Measurements from ENCODE around the gene FAHD1.
A peak's percentile ranks its signal among the peaks of the same experiment; 100 is the strongest.
"Not testable (repeated sequence)": the region's sequence is repeated elsewhere in the genome, so short reads cannot be mapped to it uniquely, and the experiment has no call there.

The FAHD1 gene

DNA sequence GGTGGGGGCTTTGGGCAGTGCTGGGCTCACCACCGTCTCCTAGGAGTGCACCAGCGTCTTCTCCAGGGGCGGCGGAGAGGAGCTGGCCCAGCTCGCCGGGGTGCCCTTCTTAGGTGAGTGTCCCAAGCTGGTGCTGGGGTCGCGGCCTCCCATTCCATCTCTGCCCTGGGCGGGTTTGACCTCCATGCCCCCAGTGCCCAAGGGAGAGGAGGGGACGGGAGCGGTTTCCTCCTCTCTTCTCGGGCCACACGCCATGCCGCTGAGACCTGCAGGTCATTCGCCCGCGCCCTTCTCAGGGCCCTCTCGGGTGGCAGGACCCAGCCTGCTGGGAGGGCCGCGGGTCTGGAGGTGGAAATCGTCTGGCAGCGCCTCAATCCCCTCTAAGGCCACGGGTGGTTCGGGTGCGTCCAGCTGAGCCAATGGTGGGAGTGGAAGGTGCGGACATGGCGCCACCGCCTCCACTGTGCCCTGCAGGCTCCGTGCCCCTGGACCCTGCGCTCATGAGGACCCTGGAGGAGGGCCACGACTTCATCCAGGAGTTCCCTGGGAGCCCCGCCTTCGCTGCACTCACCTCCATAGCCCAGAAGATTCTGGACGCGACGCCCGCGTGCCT is 38.8 kb upstream of the FAHD1 start:
- no peak for DNase-seq (ENCODE audit: low read depth, low spot score)
- no peak overlapping the region for H3K4me3 ChIP-seq (ENCODE audit: low read length)

DNA sequence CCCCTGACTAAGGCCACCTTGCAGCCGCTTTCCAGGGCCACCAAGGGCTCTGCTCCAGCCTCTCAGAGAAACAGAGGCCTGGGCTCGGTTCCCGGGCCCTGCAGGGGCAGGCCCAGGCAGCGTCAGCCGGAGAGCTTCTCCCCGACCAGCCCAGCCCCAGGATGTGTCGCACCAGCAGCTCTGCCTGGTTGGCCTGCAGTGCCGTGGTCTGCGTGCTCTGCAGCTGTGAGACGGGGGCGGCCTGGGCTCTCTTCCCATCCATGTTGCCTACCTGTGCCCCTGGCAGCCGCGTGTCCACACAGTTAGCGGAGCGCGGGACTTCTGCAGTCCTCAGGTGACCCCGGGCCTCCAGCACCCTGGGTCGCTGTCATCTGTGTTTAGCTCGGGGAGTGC is 38.3 kb upstream of the FAHD1 start:
- DNase-seq (ENCODE audit: low read depth, low spot score) = no peak
- no peak overlapping the region for H3K4me3 ChIP-seq (ENCODE audit: low read length)

DNA sequence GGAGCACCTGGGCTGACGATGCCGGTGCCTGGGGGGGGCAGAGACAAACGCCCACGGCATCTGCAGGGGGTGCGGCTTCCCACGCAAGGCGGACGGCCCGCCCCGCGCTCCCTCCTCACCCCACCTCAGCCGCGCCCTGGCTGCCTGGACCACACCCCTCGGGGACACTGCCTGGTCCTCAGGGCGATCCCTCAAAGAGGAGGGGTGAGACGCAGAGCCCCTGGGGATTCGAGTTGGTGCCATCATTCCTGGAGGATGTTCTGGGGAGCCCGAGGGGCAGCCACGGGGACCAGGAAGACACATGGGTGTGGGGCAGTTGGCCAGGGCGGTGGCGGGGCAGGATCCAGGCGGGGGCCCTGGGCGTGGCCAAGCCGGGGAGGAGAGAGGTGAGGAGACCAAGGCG is 37.4 kb upstream of the FAHD1 start:
- H3K4me3 ChIP-seq (ENCODE audit: low read length) = no peak overlapping the region
- no peak for DNase-seq (ENCODE audit: low read depth, low spot score)

DNA sequence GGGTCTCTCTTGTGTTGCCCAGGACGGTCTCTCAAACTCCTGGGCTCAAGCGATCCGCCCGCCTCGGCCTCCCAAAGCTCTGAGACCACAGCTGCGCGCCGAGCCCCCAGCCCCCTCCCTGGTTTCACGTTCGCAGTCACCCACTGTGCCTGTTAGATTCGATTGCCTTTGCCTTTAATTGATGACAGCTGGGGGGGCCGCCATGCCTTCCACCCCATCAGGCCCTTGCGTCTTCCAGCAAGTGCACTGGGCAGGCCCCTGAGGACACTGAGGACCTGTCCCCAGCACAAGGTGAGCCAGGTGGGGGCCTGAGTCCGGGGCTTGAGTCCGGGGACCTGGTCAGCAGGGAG is 36.8 kb upstream of the FAHD1 start:
- H3K4me3 ChIP-seq (ENCODE audit: low read length) = no peak overlapping the region
- DNase-seq (ENCODE audit: low read depth, low spot score) = no peak

DNA sequence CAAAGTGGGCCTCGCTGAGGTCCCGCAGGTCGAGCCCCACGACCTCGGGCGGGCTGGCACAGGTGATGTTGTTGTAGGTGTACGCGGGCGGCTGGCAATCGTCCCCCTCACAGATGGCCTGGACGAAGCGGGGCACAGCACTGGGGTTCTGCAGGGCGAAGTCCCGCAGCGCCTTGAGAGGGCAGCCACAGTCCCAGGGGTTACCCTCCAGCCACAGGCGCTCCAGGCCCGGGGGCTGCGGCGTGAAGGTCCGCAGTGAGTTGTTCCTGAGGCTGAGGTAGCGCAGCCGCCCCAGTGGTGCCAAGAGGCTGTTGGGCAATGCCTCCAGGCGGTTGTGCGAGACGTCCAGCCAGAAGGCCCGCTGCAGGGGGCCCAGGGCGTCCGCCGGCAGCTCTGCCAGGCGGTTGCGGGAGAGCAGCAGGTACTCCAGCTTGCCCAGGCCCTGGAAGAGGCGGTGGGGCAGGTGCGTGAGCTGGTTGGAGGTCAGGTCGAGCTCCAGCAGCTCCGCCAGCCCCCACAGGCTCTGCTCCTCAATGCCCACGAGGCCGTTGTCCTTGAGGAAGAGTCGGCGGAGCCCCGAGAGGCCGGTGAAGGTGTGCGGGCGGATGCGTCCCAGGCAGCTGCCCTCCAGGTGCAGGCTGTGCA is 36.3 kb upstream of the FAHD1 start:
- no peak overlapping the region for H3K4me3 ChIP-seq (ENCODE audit: low read length)
- no peak for DNase-seq (ENCODE audit: low read depth, low spot score)

DNA sequence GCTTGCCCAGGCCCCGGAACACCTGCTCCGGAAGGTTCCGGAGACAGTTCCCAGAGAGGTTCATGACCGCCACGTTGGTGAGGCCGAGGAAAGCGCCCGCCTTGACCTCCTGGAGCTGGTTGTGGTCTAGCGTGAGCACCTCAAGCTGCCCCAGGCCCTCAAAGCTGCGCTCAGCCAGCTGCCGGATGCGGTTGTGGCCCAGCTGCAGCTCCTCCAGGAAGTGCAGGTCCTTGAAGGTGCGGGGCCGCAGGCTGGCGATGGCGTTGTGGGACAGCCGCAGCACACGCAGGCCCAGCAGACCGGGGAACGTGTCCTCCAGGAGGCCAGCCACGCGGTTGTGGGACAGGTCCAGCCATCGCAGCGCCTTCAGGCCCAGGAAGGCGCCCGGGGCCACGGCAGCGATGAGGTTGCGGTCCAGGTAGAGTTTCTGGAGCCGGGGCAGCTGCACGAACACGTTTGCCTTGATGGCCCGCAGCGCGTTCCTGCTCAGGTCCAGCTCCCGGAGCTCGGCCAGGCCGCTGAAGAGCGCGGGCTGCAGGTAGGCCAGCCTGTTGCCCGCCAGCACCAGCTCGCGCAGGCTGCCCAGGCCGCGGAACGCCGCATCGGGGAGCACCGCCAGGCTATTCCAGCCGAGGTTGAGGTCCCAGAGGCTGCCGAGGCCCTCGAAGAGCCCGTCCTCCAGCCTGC is 35.6 kb upstream of the FAHD1 start:
- H3K4me3 ChIP-seq (ENCODE audit: low read length) = no peak overlapping the region
- DNase-seq (ENCODE audit: low read depth, low spot score) = peak; percentile 75

DNA sequence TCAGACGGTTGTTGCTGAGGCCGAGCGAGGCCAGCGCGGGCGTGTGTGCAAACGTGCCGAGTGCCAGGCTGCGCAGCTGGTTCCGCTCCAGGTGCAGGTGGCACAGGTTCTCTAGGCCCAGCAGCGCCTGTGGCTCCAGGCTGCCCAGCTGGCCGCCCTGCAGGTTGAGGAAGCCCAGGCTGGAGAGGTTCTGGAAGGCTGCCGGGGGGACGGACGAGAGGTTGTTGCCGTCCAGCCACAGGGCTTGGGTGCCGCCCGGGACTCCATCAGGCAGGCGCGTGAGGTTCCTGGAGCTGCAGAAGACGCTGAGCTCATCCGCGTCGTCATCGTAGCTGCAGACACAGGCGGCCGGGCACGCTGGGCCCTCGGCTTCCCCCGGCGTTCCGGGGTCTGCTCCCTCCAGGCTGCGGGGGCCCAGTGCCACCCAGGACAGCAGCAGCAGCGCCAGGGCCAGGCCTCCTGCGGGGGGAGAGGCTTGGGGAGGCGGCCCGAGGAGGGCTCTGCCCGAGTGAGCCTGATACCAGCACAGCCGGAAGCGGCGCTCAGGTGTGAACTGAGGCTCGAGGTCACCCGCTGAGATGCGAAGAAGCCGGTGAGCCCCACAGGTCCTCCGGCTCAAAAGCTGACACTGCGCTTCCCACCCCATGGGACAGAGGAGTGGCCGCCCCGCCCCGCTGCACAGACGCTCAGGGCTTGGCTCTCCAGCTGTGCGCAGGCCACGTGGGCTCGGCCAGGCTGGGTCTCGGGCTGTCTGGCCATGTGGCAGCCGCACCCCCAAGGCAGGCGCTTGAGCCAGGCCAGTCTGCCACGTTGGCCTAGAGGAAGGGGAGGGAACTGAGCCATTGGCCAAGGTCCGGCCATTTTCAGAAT is 34.8 kb upstream of the FAHD1 start:
- H3K4me3 ChIP-seq (ENCODE audit: low read length) = no peak overlapping the region
- DNase-seq (ENCODE audit: low read depth, low spot score) = no peak

DNA sequence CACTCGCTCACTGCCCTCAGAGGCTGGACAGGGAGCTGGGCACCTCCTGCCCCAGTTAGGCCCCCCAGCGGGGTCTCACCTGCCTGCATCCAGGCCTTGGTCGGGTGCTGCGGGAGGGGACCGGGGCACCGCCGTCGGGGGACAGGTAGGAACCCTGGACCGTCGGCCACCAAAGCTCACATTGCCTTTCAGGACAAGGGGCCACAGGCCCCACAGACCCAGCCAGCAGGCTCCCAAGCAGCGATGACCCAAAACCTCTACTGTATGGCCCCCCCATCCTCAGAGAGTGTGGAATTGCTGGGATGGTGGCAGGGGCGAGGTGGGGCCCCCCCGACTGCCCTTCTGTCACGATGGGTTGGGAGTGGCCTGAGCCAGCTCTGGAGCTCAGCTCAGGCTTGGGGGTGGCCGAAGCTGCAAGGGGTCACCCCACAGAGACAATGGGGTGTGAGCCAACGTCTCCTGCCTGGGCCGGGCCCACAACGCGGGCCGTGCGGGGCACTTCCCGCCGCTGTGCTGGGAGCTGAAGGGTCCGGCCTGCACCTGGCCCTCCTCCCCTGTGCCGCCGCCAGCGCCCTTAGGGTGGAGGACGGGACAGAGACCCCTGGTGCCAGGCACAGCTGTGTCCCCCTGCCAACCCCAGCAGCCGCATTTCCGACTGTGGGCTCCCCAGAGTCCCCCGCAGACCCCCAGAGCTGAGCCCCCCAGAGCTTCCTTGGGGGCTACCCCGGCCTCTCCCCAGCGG is 34.0 kb upstream of the FAHD1 start:
- no peak for DNase-seq (ENCODE audit: low read depth, low spot score)
- H3K4me3 ChIP-seq (ENCODE audit: low read length) = no peak overlapping the region

DNA sequence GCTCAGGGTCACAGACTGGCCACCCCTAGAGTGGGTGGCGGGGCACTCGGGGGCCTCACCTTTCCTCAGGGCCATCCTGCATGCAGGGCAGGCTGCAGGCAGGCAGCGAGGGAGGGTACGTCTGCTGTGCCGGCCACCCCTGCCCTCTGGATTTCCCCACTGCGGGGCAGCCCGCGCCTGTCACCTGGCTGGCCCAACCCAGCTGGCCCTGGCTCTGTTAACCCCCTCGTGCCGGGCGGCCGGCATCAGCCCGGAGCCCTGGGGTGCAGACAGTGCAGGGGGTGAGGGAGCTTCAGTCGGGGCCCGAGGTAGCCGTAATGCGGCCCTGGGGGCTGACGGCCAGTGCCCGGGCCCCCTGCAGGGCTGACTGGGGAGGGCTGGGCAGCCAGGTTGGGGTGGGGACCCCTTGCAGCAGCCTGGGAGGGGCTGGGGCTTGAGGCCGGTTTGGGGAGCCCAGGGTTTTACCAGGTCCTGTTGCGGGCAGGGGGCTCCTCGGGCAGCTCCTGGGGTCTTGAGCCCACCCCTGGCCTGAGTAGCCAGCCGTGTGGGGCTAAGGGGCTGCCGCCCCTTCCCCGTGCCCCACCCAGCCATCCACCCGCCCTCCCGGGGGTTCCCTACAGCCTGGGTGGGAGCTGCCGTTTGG is 33.3 kb upstream of the FAHD1 start, which contains the start of gene IGFALS:
Gene IGFALS, minus strand, starts transcription at position 128 of the 643 bp plus-strand sequence. Its CDS starts 53 bp downstream, at position 75.
- no peak for DNase-seq (ENCODE audit: low read depth, low spot score)
- H3K4me3 ChIP-seq (ENCODE audit: low read length) = no peak within 1 kb of the TSS

DNA sequence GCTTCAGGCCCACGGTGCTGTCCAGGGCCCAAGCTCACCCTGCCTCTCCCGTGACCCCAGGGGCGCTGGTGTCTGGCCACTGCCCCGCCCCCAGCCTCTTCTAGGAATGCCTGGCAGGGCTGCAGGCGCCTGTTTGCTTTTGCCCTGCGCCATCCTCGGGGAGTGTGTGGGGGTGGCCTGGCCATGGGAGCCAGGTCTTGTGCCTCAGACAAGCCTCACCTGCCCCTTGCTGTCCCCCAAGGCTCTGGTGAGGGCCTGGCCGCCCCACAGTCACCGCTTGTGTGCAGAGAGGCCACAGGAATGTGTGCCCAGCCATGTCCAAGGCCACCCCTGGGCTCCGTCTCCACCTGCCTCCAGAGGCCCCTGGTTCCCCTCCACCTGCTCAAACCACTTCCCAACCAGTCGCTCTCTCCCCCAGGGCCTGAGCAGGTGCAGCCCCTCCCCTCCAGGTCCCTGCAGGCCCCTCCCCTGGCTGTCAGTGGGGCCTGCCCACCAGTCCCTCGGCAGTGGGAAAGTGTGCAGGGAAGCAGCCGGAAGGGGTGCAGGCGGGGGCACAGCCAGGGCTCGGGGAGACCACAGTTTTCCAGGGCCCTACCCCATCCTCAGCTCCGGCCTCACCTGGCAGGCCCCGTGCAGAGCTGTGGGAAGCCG is 32.7 kb upstream of the FAHD1 start:
- H3K4me3 ChIP-seq (ENCODE audit: low read length) = no peak overlapping the region
- no peak for DNase-seq (ENCODE audit: low read depth, low spot score)

DNA sequence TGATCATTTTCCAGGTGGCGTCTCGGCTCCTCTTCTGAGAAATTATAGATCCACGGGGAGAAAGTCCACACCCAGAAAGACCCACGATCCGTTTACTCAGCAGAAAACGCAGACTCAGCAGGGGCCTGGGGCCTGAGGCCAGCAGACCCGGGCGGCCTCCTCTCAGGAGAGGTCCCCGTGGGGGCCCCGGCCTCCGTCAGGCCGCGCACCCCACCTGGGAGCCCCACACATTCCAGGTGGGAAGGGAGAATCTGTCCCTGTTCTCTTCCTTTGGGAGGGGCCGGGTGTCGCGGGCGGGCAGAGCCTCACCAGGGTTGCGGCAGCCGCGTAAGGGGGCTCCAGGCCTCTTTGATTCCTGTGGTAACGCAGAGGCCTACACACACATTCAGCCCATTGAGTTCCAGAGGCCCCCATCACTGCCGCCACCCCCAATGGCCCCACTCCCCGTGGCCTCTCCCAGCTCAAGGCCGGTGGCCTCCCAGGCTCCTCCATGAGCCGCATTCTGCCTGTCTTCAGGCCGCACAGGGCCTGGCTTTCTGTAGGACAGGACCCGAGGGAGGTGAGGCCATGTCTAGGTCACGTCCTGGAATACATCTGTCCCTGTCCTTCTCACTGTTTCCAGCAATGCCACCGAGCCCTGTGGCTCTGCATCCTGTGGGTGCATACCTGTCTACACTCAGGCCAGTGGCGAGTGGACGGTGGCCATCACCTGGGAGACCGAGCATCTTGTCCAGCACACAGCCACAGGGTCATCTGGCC is 31.9 kb upstream of the FAHD1 start:
- no peak overlapping the region for H3K4me3 ChIP-seq (ENCODE audit: low read length)
- DNase-seq (ENCODE audit: low read depth, low spot score) = no peak

DNA sequence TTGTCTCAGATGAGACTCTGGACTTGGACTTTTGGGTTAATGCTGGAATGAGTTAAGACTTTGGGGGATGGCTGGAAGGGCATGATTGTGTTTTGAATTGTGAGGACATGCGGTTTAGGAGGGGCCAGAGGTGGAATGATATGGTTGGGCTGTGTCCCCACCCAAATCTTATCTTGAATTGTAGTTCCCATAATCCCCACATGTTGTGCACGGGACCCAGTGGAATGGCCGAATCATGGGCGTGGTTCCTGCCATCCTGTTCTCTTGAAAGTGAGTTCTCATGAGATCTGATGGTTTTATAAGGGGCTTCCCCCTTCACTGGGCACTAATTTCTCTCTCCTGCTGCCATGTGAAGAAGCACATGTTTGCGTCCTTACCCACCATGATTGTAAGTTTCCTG is 27.7 kb upstream of the FAHD1 start:
- H3K4me3 ChIP-seq (ENCODE audit: low read length); DNase-seq (ENCODE audit: low read depth, low spot score): not testable (repeated sequence)

DNA sequence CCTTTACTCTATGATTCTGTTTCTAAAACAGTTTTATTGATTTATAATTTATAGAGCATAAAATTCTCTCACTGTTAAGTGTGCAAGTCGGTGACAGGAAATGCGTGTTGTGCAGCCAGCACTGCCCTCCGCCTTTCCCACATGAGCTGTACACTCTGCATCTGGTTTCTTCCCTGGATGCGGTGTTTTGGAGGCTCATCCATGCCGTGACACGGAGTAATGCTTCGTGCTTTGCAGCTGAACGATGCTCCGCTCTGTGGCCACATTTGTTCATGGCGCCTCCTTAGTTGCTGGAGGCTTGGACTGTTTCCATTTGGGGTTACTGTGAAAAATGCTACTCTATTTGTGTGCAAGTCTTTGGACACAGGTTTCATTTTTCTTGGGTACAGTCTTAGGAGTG is 26.3 kb upstream of the FAHD1 start:
- no peak for DNase-seq (ENCODE audit: low read depth, low spot score)
- no peak overlapping the region for H3K4me3 ChIP-seq (ENCODE audit: low read length)

DNA sequence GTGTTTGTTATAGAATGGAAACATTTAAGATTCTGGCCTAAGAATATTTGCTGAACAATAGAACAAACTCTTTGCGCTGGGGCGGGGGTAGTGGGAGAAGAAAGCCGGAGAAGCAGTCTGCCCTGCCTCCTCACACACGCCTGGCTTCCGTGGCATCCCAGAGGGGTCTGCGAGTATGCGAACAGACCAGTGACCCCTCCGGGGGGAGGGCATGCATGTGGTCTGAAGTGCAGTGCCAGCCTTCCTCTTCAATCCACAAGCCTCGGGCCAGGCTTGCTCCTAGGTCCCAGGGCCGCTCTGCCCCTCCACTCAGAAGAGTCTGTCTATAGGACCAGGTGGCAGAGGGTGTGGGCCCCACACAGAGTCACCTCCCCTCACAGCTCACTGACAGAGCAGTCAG is 19.4 kb upstream of the FAHD1 start:
- no peak overlapping the region for H3K4me3 ChIP-seq (ENCODE audit: low read length)
- DNase-seq (ENCODE audit: low read depth, low spot score) = no peak

DNA sequence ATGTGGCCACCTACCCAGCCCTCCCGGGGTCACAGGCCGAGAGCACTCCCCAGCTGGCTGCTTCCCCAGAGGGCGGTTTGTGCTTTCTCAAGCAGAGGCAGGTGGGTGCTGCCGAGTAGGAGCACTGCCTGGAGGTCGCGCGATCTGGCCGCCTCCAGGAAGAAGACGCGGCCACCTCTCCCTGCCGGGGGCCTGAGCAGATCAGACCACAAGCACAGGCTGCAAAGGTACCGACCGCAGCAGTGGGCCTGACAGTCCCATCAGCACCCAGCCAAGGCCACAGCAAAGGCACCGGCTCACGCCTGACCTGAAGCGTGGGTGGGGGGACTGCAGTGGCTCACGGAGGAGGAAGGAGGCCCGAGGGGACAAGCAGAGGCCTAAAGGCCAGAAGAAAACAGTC is 18.3 kb upstream of the FAHD1 start:
- no peak for DNase-seq (ENCODE audit: low read depth, low spot score)
- no peak overlapping the region for H3K4me3 ChIP-seq (ENCODE audit: low read length)

DNA sequence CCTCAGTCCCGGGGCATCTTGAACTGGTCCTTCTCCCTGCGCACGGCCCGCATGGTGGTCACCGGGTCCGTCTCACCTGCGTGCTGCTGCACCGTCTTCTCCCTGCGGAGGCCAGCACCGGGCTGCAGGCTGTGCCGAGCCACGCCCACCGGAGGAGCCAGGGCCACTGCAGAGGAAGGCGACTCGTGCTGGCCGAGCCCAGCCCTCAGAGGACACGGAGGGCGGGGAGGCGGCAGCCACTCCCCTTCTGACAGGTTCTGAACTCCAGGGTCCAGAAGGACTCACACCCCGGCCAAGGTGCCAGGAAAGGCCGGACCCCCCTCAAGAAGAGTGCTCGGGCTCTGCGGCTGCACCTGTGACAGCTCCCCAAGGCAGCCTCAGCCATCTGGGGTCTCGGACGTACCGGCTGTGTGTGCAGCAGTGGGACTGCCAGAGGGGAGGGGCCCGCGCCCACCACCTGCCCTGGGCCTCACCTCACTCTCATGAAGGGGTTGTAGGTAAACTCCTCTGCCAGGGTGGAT is 17.7 kb upstream of the FAHD1 start:
- no peak overlapping the region for H3K4me3 ChIP-seq (ENCODE audit: low read length)
- no peak for DNase-seq (ENCODE audit: low read depth, low spot score)

DNA sequence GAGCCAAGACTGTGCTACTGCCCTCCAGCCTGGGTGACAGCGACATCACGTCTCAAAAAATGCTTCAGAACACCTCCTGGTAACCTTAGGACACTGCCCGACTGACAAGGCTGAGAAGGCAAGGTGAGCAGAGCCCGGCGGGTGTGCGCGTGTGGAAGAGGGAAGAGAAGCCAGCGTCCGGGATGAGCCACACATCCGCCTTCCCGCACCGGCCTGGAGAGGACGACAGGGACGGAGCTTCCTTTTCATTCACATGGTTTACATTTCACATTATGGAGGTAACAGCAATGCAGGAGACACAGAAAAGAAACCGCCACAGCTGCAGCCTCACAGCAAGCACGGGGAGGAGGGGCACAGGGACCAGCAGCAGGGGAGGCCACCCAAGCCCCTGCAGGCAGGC is 16.9 kb upstream of the FAHD1 start:
- H3K4me3 ChIP-seq (ENCODE audit: low read length) = no peak overlapping the region
- no peak for DNase-seq (ENCODE audit: low read depth, low spot score)

Measured in Jurkat, Clone E6-1 (cell line).